ENCODE data around the gene EMC10.
"Not testable (repeated sequence)": the region's sequence is repeated elsewhere in the genome, so short reads cannot be mapped to it uniquely, and the experiment has no call there.

Gene EMC10

DNA sequence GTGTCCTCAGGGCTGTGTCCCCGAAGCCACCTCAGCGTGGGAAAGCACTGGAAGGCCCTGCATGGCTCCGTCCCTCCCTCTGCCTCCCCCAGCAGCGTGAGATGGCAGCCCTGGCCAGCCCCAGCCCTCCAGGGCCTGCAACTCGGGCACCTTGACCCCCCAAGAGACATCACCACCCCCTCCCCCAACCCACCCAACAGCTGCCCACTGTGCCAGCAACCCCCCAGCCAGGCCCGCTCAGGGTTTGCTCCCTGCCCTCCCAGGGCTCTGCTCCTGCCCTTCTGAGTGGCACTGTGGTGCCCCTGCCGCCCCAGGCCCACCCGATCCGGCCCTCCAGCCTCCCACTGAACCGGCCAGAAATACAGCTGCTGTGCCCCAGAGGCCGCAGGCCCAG is 38.9 kb downstream of the EMC10 start:
- no peak for TF ChIP-seq ZNF274 (IDR thresholded peaks at IDR 0.05; ENCODE audit: low read depth, low read length)
- H3K4me3 ChIP-seq (ENCODE audit: low read length), result no peak overlapping the region

DNA sequence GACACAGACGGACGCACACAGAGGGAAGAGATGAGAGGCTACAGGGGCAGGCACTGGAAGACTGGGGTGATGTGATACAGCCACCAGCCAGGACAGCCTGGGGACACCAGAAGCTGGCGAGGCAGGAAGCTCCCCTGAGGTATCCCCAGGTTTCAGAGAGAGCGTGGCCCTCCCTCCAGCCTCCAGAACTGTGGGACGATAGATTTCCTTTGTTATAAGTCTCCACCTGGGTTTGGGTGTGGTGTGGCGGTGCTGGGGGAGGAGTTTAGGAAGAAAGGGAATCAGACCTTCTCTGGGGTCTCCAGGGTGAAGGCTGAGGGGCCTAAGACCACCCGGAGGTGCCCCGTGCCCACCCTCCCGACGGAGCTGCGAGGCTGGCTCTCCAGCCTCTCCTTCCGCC is 40.1 kb downstream of the EMC10 start:
- no peak overlapping the region for H3K4me3 ChIP-seq (ENCODE audit: low read length)
- no peak for TF ChIP-seq ZNF274 (IDR thresholded peaks at IDR 0.05; ENCODE audit: low read depth, low read length)

DNA sequence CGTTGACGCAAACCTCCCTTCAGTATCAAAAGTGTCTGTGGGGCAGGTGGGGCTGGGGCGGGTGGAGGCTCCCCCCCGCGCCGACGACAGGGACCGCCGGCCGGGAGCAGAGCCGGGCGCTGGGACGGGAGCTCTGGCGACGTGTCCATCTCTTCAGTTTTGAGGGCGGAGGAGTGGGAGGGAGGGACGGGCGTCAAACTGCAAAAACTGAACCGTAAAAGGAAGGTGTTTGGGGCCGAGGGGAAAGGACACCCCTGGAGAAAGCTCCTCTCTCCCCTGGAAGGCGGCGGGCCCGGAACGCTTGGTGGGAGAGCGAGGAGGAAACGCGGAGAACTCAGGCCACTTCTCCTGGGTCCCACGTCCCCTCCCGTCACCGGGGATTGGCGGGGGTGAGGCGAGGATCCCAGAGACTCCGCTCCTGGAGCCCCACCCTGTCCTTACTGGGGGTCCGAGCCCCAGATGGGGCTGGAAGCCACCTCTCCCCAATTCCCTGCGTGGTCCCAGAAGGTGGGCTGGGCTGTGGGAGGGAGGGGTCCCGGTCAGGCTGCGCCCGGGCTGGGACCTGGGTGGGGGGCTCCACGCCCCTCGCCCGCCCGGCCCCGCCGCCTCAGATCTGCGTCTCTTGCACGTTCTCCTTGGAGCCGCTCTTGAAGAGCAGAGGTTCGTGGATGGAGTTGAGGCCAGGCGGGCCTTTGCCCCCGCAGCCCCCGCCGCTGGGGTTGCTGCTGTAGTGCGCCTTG is 40.8 kb downstream of the EMC10 start:
- H3K4me3 ChIP-seq (ENCODE audit: low read length), result no peak overlapping the region
- no peak for TF ChIP-seq ZNF274 (IDR thresholded peaks at IDR 0.05; ENCODE audit: low read depth, low read length)

DNA sequence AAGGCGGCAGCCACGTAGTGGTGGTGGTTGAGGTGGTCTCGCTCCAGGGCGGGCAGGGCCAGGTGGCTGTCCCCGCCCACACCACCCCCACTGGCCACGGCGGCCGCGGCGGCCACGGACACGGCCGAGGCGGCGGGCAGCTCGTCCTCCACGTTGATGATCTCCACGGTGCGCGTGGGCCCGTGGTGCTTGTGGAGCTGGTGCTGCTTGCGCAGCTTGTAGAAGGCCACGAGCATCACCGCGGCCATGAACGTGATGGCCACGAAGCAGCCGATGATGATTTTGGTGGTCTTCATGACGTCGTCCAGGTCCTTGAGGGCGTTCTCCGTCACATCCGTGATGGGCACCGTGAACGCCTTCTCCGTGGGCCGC is 41.4 kb downstream of the EMC10 start:
- no peak overlapping the region for H3K4me3 ChIP-seq (ENCODE audit: low read length)
- TF ChIP-seq ZNF274 (IDR thresholded peaks at IDR 0.05; ENCODE audit: low read depth, low read length), result no peak

DNA sequence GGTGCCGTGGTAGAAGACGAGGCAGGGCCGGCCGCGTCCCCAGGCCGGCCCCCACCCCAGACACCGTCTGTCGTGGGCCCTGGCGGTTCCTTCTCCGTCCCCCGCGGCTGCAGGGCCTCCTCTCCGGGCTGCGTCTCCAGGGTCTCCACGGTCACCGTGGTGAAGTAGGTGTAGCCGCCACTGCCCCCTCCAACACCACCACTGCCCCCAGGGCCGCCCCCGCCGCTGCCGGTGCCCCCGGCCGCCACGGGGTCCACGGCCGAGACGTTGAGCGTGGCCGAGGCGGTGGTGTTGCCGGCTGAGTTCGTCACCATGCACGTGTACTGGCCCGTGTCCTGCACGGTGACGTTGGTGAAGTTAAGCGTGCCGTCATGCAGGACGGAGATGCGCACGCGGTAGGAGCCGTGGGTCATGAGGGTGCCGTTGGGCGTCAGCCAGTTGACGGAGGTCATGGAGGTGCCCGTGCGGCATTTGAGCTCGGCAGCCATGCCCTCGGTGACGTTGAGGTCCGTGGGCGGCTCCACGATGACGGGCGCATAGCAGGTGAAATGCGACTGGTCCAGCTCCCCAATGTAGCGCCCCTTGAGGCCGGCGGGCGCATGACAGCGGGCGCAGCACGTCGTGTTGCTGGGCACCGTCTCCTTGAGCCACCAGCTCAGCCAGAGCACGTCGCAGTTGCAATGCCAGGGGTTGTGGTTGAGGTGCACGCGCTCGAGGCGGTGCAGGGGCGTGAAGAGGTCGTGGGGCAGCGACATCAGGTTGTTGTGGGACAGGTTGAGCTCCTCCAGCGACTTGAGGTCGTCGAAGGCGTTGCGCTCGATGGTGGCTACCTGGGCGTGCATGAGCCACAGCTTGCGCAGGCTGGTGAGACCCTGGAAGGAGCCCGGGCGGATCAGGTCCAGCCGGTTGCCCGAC is 42.0 kb downstream of the EMC10 start:
- no peak overlapping the region for H3K4me3 ChIP-seq (ENCODE audit: low read length)
- no peak for TF ChIP-seq ZNF274 (IDR thresholded peaks at IDR 0.05; ENCODE audit: low read depth, low read length)

DNA sequence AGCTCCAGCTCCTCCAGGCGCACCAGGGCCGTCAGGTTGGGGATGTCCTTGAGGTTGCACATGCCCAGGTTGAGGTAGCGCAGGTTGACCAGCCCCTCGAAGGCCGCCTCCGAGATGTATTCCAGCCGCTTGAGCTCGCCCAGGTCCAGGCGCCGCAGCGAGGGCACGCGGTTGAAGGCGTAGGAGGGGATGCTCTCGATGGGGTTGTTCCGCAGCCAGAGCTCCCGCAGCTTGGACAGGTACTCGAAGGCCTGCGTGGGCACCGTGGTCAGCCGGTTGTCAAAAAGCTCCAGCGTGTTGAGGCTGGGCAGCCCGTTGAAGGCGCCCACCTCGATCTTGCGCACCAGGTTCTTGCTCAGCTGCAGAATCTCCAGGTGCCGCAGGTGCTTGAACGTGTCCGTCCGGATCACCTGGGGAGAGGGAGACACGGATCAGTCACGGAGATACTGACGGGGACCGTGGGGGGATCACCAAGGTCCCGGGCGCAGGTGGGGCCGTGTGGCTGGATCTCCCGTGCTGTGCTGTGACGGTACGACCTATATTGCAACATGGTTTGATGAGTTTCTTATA is 42.8 kb downstream of the EMC10 start:
- no peak for TF ChIP-seq ZNF274 (IDR thresholded peaks at IDR 0.05; ENCODE audit: low read depth, low read length)
- no peak overlapping the region for H3K4me3 ChIP-seq (ENCODE audit: low read length)

DNA sequence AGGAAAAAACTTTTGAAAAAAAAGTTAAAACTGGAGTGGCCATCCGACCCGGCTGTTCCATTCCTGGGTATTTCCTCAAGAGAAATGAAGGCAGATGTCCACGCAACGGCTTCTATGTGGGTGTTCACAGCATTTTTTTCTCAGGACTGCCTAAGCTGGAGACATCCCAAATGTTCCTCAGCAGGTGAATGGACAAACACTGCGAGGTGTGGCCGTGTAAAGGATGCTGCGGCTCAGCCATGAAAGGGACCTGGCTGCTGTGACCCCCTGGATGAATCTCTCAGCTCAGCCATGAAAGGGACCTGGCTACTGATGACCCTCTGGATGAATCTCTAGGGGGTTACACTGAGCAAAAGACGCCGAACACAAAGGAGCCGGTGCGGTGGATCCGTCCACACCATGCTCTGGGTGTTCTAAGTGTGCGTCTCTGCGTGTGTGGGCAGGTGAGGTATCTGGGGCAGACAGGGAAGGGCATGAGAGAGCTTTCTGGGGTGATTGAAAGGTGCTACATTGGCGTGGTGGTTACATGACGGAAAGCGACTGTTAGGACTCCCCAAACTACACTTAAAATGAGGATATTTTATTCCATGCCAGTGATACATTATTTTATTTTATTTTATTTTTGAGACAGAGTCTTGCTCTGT is 44.6 kb downstream of the EMC10 start:
- no peak overlapping the region for H3K4me3 ChIP-seq (ENCODE audit: low read length)
- no peak for TF ChIP-seq ZNF274 (IDR thresholded peaks at IDR 0.05; ENCODE audit: low read depth, low read length)

DNA sequence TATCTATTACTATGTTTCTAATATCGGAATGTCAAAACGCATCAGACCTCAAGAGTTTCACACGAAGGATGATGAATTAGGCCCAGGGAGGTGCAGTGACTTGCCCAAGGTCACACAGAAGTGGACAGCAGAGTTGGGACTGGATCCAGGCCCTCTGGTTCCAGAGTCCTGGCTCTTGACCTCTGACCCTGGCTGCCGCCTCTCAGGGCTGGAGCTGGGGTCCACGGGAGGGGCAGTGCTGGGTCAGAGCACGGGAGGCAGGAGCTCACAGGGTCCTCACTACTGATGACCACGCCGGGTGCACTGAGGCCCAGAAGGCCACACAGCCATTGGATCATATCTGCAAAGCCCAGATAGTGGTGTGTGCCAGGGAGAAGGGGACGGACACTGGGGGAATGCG is 46.6 kb downstream of the EMC10 start:
- TF ChIP-seq ZNF274 (IDR thresholded peaks at IDR 0.05; ENCODE audit: low read depth, low read length), result no peak
- no peak overlapping the region for H3K4me3 ChIP-seq (ENCODE audit: low read length)

DNA sequence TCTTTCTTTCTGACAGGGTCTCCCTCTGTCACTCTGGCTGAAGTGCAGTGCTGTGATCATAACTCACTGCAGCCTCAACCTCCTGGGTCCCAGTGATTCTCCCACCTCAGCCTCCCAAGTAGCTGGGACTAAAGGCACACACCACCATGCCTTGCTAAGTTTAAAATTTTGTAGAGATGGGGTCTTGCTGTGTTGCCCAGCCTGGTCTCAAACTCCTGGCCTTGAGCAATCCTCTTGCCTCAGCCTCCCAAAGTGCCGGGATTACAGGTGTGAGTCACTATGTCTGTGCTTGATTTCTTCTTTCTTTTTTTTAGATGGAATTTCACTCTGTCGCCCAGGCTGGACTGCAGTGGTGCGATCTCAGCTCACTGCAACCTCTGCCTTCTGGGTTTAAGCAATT is 51.7 kb downstream of the EMC10 start:
- not testable (repeated sequence) for H3K4me3 ChIP-seq (ENCODE audit: low read length)

DNA sequence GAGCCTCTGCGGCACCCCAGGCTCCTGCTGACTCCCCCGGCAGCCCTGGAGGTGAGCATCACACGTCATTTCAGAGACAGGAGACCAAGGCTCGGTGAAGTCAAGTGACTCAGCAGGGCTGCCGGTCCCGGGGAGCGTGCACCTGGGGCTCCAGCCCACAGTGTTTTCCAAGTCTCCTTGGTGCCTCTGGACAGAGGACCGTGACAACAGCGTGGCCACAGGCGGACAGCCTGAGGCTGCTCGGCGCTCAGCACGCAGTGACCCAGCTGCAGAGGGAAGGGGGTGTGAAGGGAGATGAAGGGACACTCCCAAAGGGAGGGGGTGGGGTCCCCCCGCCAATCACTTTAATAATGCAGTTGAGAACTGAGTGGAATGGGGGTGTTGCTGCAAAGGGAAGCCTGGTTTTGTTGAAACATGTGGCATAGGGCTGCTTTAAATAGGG is 54.9 kb downstream of the EMC10 start:
- no peak overlapping the region for H3K4me3 ChIP-seq (ENCODE audit: low read length)
- no peak for TF ChIP-seq ZNF274 (IDR thresholded peaks at IDR 0.05; ENCODE audit: low read depth, low read length)

DNA sequence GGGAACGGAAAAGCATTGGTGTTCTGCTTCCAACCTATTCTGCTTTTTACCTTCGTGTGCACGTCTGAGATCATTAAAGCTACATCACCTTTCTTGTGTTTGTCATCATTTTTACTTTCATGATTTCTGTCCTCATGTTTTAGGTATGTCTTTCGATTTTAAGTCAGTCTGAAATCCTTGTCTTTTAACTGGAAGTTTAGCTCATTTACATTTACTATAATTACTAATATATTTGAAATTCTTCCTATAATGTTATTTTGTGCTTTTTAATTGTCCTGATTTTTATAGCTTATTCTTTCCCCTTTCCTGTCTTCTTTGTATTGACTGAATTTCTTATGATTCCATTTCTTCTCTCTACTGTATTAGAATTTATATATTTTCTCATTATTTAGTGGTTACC is 56.6 kb downstream of the EMC10 start:
- TF ChIP-seq ZNF274 (IDR thresholded peaks at IDR 0.05; ENCODE audit: low read depth, low read length), result no peak
- H3K4me3 ChIP-seq (ENCODE audit: low read length), result no peak overlapping the region

DNA sequence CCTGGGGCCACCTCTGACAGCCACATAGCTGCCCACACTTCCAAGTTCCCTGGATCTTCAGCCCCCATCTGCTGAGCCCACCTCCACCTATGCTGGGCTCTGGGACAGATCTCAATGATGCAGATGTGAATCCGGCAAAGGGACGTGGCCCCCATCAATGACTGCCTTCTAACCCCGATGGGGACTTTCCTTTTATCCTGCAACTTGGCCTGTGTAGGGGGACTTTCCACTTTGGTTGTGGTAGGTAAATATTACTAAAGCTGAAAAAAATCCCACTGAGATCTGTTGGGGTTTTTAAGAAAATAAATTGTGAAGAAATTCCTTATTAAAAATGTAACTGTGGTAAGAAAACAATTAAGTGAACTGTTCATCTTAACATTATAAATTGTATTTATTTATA is 58.2 kb downstream of the EMC10 start:
- TF ChIP-seq ZNF274 (IDR thresholded peaks at IDR 0.05; ENCODE audit: low read depth, low read length), result no peak
- no peak overlapping the region for H3K4me3 ChIP-seq (ENCODE audit: low read length)

DNA sequence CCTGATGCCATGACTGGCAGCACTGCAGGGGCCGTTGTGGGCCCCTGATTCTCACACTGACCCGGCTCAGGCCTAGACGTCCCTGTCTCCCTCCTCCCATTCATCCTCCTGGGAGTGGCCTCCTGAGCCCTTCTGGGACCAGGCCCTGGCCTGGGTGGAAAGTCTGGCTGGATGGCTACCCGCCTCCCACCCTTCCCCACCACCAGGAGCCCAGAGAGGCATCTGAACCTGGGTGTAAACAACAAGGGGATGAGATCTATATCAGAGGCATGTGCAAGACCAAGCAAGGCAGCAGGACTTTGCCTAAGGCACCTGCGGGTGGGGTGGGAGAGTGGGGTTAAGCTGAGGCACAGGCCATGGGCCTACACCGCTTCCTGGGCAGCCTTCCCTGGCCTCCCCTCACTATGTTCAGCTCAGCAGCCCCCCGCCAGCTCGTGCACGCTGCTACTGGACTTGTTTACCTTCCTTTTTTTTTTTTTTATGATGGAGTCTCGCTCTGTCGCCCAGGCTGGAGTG is 59.4 kb downstream of the EMC10 start:
- H3K4me3 ChIP-seq (ENCODE audit: low read length), result no peak overlapping the region
- no peak for TF ChIP-seq ZNF274 (IDR thresholded peaks at IDR 0.05; ENCODE audit: low read depth, low read length)

DNA sequence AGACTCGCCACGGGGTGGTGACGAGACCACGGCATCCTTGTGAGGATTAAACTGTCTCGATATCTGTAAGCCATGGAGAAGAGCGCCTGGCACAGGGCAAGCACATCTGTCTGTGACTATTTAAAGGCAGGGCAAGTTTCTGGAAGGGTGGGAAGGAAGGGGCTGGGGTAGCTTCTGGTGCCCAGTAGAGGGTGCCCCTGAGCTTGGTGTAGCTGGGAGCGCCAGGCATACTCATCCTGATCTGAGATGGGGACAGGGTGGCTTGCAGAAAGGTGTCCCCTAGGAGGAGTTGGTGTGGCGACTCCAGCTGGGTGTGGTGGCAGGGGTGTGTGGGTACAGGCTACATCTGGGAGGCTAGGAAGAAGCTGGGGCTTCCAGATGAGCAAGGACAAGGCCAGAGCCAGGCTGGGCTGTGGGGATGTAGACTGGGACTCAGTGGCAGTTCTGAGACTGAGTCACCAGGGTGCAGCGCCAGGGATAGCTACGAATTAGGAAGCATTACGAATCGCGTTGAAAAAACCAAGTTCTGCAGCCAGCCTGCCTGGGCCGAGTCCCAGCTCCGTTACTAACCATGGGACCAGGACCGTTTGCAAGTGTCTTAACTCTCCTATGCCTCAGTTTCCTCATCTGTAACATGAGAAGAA is 60.5 kb downstream of the EMC10 start:
- H3K4me3 ChIP-seq (ENCODE audit: low read length), result no peak overlapping the region
- no peak for TF ChIP-seq ZNF274 (IDR thresholded peaks at IDR 0.05; ENCODE audit: low read depth, low read length)

Data from GM08714 (cell line).